Measurements from ENCODE around the gene SERPIND1. TPM values are rescaled to one million over a fixed set of nuclear protein-coding genes. Genes with fewer than 3 reads are reported as not detected.

SERPIND1 gene
- polyA plus RNA-seq, 1 donor from 2014 or later, result not detected

DNA sequence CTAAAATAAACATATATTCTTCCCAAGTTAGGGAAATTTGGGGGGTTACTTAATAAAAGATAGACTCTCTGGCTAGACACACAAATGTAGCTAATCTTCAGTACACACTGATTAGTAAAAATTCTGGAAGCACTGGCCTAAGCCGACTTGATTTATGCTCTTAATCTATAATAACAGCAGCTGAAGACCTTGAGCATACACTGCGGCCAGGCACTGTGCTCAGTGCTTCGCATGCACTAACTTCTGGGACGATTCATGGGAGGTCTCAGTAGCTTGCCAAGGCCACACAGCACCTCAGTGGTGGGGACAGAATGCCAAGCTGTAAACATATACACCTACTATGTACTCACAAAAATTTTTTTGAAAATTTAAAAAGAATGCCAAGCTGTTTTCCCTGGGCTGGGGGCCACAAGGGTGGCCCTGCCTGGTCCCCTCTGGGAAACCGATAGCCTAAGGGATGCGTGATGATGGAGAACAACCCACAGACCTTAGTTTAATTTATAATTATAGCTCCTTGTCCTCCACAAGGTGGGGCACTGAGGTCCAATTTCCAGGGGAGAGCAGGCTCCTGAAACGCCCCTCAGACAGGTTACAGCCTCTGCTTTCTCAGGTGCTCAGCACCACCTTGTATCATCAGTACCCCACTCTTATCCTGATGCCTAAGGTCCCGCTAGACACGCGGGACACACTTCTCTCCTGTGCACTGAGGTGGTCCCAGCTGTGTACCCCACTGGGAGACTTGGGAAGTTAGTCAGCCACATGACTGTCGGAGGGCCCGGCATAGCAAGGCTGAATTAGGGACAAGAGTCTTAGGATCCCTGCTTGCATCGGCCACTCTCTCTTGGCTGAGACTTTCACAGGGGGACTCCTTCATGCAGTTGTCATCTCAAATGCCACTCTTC lies 20.1 kb downstream of the SERPIND1 start:
- Histone ChIP-seq H2AFZ (ENCODE audit: low read depth, low read length) (no peak overlapping the region), H3K36me3 (ENCODE audit: insufficient read depth, low read length) (no peaks in the 10 kb centered on the region), H3K4me3 (ENCODE audit: low read length) (no peak overlapping the region), H3K9me3 (ENCODE audit: low read length) (no peaks in the 10 kb centered on the region), H3K9me2 (ENCODE audit: insufficient read depth, low read length) (no peaks in the 10 kb centered on the region), H3K27me3 (ENCODE audit: insufficient read depth, low read depth, low read length) (no peaks in the 10 kb centered on the region), H3K27ac (ENCODE audit: low read length) (no peak overlapping the region), H3K79me2 (replicated peaks; ENCODE audit: insufficient read depth, low read length) (no peaks in the 10 kb centered on the region), H4K20me1 (ENCODE audit: insufficient read depth) (no peaks in the 10 kb centered on the region), H3K9ac (ENCODE audit: low read length) (no peak overlapping the region), H3F3A (ENCODE audit: insufficient read depth, low read length, poor library complexity, severe bottlenecking) (no peaks in the 10 kb centered on the region), H3K4me2 (ENCODE audit: low read length) (no peak overlapping the region)
- TF ChIP-seq EP300 (conservative IDR thresholded peaks at IDR 0.05; ENCODE audit: poor library complexity, severe bottlenecking) (no peak), SMC3 (conservative IDR thresholded peaks at IDR 0.05; ENCODE audit: poor library complexity) (no peak), EZH2 (IDR thresholded peaks at IDR 0.05; ENCODE audit: borderline replicate concordance, insufficient read depth, low read length, poor library complexity, severe bottlenecking) (no peak), POLR2AphosphoS5 (IDR thresholded peaks at IDR 0.05) (no peak), TAF1 (IDR thresholded peaks at IDR 0.05; ENCODE audit: low read depth) (no peak), RAD21 (conservative IDR thresholded peaks at IDR 0.05) (no peak), MXI1 (conservative IDR thresholded peaks at IDR 0.05; ENCODE audit: poor library complexity, severe bottlenecking) (no peak)
- TF ChIP-seq, protein P1, sequence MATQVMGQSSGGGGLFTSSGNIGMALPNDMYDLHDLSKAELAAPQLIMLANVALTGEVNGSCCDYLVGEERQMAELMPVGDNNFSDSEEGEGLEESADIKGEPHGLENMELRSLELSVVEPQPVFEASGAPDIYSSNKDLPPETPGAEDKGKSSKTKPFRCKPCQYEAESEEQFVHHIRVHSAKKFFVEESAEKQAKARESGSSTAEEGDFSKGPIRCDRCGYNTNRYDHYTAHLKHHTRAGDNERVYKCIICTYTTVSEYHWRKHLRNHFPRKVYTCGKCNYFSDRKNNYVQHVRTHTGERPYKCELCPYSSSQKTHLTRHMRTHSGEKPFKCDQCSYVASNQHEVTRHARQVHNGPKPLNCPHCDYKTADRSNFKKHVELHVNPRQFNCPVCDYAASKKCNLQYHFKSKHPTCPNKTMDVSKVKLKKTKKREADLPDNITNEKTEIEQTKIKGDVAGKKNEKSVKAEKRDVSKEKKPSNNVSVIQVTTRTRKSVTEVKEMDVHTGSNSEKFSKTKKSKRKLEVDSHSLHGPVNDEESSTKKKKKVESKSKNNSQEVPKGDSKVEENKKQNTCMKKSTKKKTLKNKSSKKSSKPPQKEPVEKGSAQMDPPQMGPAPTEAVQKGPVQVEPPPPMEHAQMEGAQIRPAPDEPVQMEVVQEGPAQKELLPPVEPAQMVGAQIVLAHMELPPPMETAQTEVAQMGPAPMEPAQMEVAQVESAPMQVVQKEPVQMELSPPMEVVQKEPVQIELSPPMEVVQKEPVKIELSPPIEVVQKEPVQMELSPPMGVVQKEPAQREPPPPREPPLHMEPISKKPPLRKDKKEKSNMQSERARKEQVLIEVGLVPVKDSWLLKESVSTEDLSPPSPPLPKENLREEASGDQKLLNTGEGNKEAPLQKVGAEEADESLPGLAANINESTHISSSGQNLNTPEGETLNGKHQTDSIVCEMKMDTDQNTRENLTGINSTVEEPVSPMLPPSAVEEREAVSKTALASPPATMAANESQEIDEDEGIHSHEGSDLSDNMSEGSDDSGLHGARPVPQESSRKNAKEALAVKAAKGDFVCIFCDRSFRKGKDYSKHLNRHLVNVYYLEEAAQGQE (IDR thresholded peaks at IDR 0.05; ENCODE audit: borderline replicate concordance), result no peak
- TF ChIP-seq, protein P2, sequence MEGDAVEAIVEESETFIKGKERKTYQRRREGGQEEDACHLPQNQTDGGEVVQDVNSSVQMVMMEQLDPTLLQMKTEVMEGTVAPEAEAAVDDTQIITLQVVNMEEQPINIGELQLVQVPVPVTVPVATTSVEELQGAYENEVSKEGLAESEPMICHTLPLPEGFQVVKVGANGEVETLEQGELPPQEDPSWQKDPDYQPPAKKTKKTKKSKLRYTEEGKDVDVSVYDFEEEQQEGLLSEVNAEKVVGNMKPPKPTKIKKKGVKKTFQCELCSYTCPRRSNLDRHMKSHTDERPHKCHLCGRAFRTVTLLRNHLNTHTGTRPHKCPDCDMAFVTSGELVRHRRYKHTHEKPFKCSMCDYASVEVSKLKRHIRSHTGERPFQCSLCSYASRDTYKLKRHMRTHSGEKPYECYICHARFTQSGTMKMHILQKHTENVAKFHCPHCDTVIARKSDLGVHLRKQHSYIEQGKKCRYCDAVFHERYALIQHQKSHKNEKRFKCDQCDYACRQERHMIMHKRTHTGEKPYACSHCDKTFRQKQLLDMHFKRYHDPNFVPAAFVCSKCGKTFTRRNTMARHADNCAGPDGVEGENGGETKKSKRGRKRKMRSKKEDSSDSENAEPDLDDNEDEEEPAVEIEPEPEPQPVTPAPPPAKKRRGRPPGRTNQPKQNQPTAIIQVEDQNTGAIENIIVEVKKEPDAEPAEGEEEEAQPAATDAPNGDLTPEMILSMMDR (IDR thresholded peaks at IDR 0.05; ENCODE audit: poor library complexity, severe bottlenecking), result no peak

DNA sequence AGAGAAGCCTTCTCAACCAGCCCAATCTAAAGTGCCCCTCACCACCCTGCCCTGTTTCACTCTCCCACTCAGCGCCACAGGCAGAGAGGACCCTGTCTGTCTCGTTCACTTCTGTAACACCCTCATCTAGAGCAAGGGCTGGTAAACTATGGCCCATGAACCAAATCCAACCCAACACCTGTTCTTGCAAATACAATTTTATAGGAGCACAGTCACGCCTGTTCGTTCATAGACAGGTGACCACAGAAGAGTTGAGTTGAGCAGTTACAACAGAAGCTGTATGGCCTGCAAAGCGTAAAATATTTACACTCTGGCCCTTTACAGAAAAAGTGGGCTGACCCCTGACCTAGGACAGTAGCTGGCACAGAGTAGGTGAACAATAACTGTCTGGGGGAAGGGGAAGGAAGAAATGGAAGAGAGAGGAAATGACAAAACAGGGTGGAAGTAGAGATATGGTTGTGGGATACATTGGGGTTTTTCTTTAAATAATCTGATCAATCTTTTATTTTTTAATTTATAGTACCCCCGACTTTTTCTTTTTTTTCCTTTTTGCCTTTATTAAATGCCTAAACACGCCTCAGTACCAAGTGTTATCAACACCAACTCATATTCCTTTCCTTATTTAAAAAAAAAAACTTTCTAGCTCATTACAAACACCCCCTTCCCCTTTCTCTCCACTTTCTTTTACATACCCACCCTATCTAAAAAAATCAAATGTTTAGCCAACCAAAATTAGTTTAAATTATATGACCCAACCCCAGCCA lies 20.9 kb downstream of the SERPIND1 start:
- Histone ChIP-seq H3K4me2 (ENCODE audit: low read length) (no peak overlapping the region), H3K27me3 (ENCODE audit: insufficient read depth, low read depth, low read length) (no peaks in the 10 kb centered on the region), H3K9ac (ENCODE audit: low read length) (no peak overlapping the region), H3K9me3 (ENCODE audit: low read length) (no peaks in the 10 kb centered on the region), H3K27ac (ENCODE audit: low read length) (no peak overlapping the region), H2AFZ (ENCODE audit: low read depth, low read length) (no peak overlapping the region), H3K79me2 (replicated peaks; ENCODE audit: insufficient read depth, low read length) (no peaks in the 10 kb centered on the region), H3K36me3 (ENCODE audit: insufficient read depth, low read length) (no peaks in the 10 kb centered on the region), H3K9me2 (ENCODE audit: insufficient read depth, low read length) (no peaks in the 10 kb centered on the region), H4K20me1 (ENCODE audit: insufficient read depth) (no peaks in the 10 kb centered on the region), H3K4me3 (ENCODE audit: low read length) (no peak overlapping the region), H3F3A (ENCODE audit: insufficient read depth, low read length, poor library complexity, severe bottlenecking) (no peaks in the 10 kb centered on the region)
- TF ChIP-seq POLR2AphosphoS5 (IDR thresholded peaks at IDR 0.05), result no peak
- no peak for TF ChIP-seq SMC3 (conservative IDR thresholded peaks at IDR 0.05; ENCODE audit: poor library complexity)
- TF ChIP-seq, protein P2 (IDR thresholded peaks at IDR 0.05; ENCODE audit: poor library complexity, severe bottlenecking), result no peak
- TF ChIP-seq EP300 (conservative IDR thresholded peaks at IDR 0.05; ENCODE audit: poor library complexity, severe bottlenecking), result no peak
- TF ChIP-seq TAF1 (IDR thresholded peaks at IDR 0.05; ENCODE audit: low read depth), result no peak
